ENCODE measurements around the gene SGCD. TPM values are rescaled to one million over a fixed set of nuclear protein-coding genes. Genes with fewer than 3 reads are reported as not detected.

SGCD gene
- total RNA-seq, 6 experiments from 2014 or later, result 5.2 to 6.7 (median 6.4) TPM

- Mint-ChIP-seq H3K9me3 (peaks cover 5% of the 10 kb centered on the region), H3K27me3 (ENCODE audit: insufficient read depth) (peaks cover 1% of the 10 kb centered on the region; the same call in 1 of the 2 replicates), H3K36me3 (ENCODE audit: low read depth) (peaks cover 5% of the 10 kb centered on the region; the same call in 1 of the 2 replicates), H3K4me3 (peak overlapping the region; percentile 91), H3K27ac (peak overlapping the region; percentile 88; the same call in 1 of the 2 replicates), H3K4me1 (ENCODE audit: low read depth) (peaks cover 37% of the 10 kb centered on the region)
- no peak for DNase-seq
- TF ChIP-seq CTCF (IDR thresholded peaks at IDR 0.05), result no peak
Measured at GRCh38 chr5:156329171-156329611, 2.2 kb downstream of the SGCD start.

GRCh38 chr5:156330141-156330870 is 3.3 kb downstream of the SGCD start:
- Mint-ChIP-seq H3K27me3 (ENCODE audit: insufficient read depth) (peaks cover 1% of the 10 kb centered on the region; the same call in 1 of the 2 replicates), H3K4me1 (ENCODE audit: low read depth) (peaks cover 37% of the 10 kb centered on the region), H3K27ac (peak overlapping the region; percentile 34), H3K4me3 (peak overlapping the region; percentile 16; the same call in 1 of the 2 replicates), H3K36me3 (ENCODE audit: low read depth) (peaks cover 5% of the 10 kb centered on the region; the same call in 1 of the 2 replicates), H3K9me3 (peaks cover 5% of the 10 kb centered on the region)
- no peak for TF ChIP-seq CTCF (IDR thresholded peaks at IDR 0.05)
- DNase-seq, result peak; percentile 23

GRCh38 chr5:156331181-156331580 is 4.2 kb downstream of the SGCD start:
- Mint-ChIP-seq H3K4me1 (ENCODE audit: low read depth) (peaks cover 32% of the 10 kb centered on the region), H3K27ac (no peak overlapping the region), H3K4me3 (no peak overlapping the region), H3K27me3 (ENCODE audit: insufficient read depth) (peaks cover 1% of the 10 kb centered on the region; the same call in 1 of the 2 replicates), H3K9me3 (peaks cover 5% of the 10 kb centered on the region), H3K36me3 (ENCODE audit: low read depth) (peaks cover 5% of the 10 kb centered on the region; the same call in 1 of the 2 replicates)
- no peak for DNase-seq
- no peak for TF ChIP-seq CTCF (IDR thresholded peaks at IDR 0.05)

- peaks cover 26% of the 10 kb centered on the region for H3K4me1 Mint-ChIP-seq (ENCODE audit: low read depth)
- no peak overlapping the region for H3K27ac Mint-ChIP-seq
- TF ChIP-seq CTCF (IDR thresholded peaks at IDR 0.05), result no peak
- H3K36me3 Mint-ChIP-seq (ENCODE audit: low read depth), result peaks cover 5% of the 10 kb centered on the region; the same call in 1 of the 2 replicates
- H3K4me3 Mint-ChIP-seq, result no peak overlapping the region
- DNase-seq, result no peak
- no peaks in the 10 kb centered on the region for H3K27me3 Mint-ChIP-seq (ENCODE audit: insufficient read depth)
- H3K9me3 Mint-ChIP-seq, result peaks cover 5% of the 10 kb centered on the region; the same call in 1 of the 2 replicates
Measured at GRCh38 chr5:156331845-156332244, 4.9 kb downstream of the SGCD start.

- Mint-ChIP-seq H3K27ac (no peak overlapping the region), H3K4me3 (no peak overlapping the region), H3K4me1 (ENCODE audit: low read depth) (peaks cover 26% of the 10 kb centered on the region), H3K9me3 (peaks cover 5% of the 10 kb centered on the region; the same call in 1 of the 2 replicates), H3K36me3 (ENCODE audit: low read depth) (peaks cover 5% of the 10 kb centered on the region; the same call in 1 of the 2 replicates), H3K27me3 (ENCODE audit: insufficient read depth) (no peaks in the 10 kb centered on the region)
- TF ChIP-seq CTCF (IDR thresholded peaks at IDR 0.05), result no peak
- no peak for DNase-seq
Measured at GRCh38 chr5:156332245-156332644, 5.3 kb downstream of the SGCD start.
